ENCODE measurements around the gene GTPBP10. TPM values are rescaled to one million over a fixed set of nuclear protein-coding genes. Genes with fewer than 3 reads are reported as not detected.

The GTPBP10 gene
- polyA plus RNA-seq, 1 experiment: 4.2 TPM

DNA sequence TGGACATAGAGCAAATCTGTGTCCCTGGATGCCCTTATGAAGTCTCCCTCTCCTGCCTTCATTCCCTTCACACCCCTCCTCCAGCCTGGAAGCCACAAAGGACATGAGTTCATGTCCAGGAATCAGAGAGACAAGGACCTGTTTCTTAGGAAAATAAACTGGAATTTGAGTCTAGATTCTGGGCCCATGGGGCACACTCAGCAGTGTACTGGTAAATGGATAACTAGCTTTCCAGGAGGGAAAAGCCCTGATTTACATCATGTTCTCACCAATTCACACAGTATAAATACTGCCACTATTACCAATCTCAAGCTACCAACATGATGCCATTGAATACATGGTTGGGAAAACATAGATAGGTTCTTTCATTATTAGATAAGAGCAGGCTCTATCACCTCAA, 35.3 kb upstream of the GTPBP10 start:
- Histone ChIP-seq H3K36me3 (ENCODE audit: control insufficient read depth, insufficient read depth, low read length) (peaks cover 2% of the 10 kb centered on the region; the same call in 1 of the 2 replicates), H3K4me3 (ENCODE audit: low read depth, low read length) (no peak overlapping the region), H3K27me3 (ENCODE audit: control insufficient read depth, insufficient read depth, low read length) (no peaks in the 10 kb centered on the region)
- CTCF ChIA-PET: interaction anchor here (1.0 to 3.4 kb wide), 3 partner anchors 13 to 117 kb away, joined by 3 to 23 read pairs (median 6); no protein-coding TSS in a partner anchor
- POLR2A ChIA-PET: no interaction called here
- TF ChIP-seq, protein P1, sequence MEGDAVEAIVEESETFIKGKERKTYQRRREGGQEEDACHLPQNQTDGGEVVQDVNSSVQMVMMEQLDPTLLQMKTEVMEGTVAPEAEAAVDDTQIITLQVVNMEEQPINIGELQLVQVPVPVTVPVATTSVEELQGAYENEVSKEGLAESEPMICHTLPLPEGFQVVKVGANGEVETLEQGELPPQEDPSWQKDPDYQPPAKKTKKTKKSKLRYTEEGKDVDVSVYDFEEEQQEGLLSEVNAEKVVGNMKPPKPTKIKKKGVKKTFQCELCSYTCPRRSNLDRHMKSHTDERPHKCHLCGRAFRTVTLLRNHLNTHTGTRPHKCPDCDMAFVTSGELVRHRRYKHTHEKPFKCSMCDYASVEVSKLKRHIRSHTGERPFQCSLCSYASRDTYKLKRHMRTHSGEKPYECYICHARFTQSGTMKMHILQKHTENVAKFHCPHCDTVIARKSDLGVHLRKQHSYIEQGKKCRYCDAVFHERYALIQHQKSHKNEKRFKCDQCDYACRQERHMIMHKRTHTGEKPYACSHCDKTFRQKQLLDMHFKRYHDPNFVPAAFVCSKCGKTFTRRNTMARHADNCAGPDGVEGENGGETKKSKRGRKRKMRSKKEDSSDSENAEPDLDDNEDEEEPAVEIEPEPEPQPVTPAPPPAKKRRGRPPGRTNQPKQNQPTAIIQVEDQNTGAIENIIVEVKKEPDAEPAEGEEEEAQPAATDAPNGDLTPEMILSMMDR (IDR thresholded peaks at IDR 0.05; ENCODE audit: insufficient read depth, low read depth, low read length): no peak
- no peak for DNase-seq (ENCODE audit: low read depth)

- ChIA-PET CTCF (interaction anchor here (0.7 to 3.4 kb wide), 4 partner anchors 33 to 118 kb away, joined by 3 to 23 read pairs (median 5); no protein-coding TSS in a partner anchor), POLR2A (no interaction called here)
- no peak for DNase-seq (ENCODE audit: low read depth)
- 0 out of 2 replicates have a peak, but pooled peaks cover 1% of the 10 kb centered on the region for H3K27me3 ChIP-seq (ENCODE audit: control insufficient read depth, insufficient read depth, low read length)
- H3K4me3 ChIP-seq (ENCODE audit: low read depth, low read length): no peak overlapping the region
- H3K36me3 ChIP-seq (ENCODE audit: control insufficient read depth, insufficient read depth, low read length): peaks cover 2% of the 10 kb centered on the region; the same call in 1 of the 2 replicates
- TF ChIP-seq, protein P1 (IDR thresholded peaks at IDR 0.05; ENCODE audit: insufficient read depth, low read depth, low read length): peak; percentile 26; the same call in 1 of the 2 replicates
These were observed 33.8 kb upstream of the GTPBP10 start for GRCh38 chr7:90312745-90313144.

- 0 out of 2 replicates have a peak, but pooled peaks cover 2% of the 10 kb centered on the region for H3K27me3 ChIP-seq (ENCODE audit: control insufficient read depth, insufficient read depth, low read length)
- no peak for DNase-seq (ENCODE audit: low read depth)
- ChIA-PET POLR2A (no interaction called here), CTCF (interaction anchor here (2.2 kb wide), 1 partner anchor 106 kb away, joined by 6 read pairs; no protein-coding TSS in a partner anchor)
- H3K4me3 ChIP-seq (ENCODE audit: low read depth, low read length): no peak overlapping the region
- no peaks in the 10 kb centered on the region for H3K36me3 ChIP-seq (ENCODE audit: control insufficient read depth, insufficient read depth, low read length)
- TF ChIP-seq, protein P1 (IDR thresholded peaks at IDR 0.05; ENCODE audit: insufficient read depth, low read depth, low read length): no peak
These were observed 32.6 kb upstream of the GTPBP10 start for GRCh38 chr7:90313907-90314306.

DNA sequence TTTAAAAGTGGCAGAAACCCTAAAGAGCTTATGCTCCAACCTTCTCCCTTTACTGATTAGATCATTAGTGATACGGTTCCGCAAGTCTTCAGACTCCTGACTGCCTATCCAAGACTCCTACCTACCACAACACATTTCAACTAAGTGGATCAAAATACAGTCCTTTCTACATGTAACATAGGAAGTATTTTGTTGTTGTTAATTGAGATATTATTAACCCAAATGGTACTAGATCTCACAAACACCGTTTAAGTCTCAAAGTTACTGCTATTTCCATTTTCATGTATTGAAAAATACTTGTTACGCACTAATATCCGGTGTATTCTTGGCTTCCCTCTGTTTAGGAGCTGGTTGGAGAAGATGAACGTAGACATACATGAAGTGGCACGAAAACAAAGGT, 26.5 kb upstream of the GTPBP10 start:
- no peak for DNase-seq (ENCODE audit: low read depth)
- Histone ChIP-seq H3K4me3 (ENCODE audit: low read depth, low read length) (no peak overlapping the region), H3K36me3 (ENCODE audit: control insufficient read depth, insufficient read depth, low read length) (no peaks in the 10 kb centered on the region), H3K27me3 (ENCODE audit: control insufficient read depth, insufficient read depth, low read length) (peaks cover 17% of the 10 kb centered on the region)
- CTCF ChIA-PET: no interaction called here
- TF ChIP-seq, protein P1 (IDR thresholded peaks at IDR 0.05; ENCODE audit: insufficient read depth, low read depth, low read length): no peak
- POLR2A ChIA-PET: no interaction called here

DNA sequence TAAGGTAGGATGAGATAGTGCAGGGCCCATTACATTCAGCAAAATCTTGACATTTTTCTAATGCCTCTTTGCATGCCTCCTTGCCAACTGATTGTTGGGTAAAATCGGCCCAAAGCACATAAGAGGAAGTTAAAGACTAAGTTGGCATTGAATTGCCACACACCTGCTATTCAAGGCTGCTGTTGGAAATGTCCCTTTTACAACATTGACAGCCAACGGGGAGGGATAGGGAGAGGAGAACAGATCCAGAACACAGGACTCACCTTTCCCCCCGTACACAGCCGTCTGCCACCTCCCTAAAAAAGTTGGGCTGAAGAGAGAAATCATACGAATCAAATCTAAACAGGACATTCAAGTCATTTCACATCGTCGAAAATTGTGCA, 26.1 kb upstream of the GTPBP10 start:
- DNase-seq (ENCODE audit: low read depth): no peak
- Histone ChIP-seq H3K36me3 (ENCODE audit: control insufficient read depth, insufficient read depth, low read length) (no peaks in the 10 kb centered on the region), H3K27me3 (ENCODE audit: control insufficient read depth, insufficient read depth, low read length) (peaks cover 17% of the 10 kb centered on the region), H3K4me3 (ENCODE audit: low read depth, low read length) (no peak overlapping the region)
- ChIA-PET POLR2A (no interaction called here), CTCF (interaction anchor here (0.6 kb wide), 1 partner anchor 714 kb away, joined by 3 read pairs; no protein-coding TSS in a partner anchor)
- TF ChIP-seq, protein P1 (IDR thresholded peaks at IDR 0.05; ENCODE audit: insufficient read depth, low read depth, low read length): no peak

Measured in BJ (cell line).